ENCODE measurements around the gene IL18.

DNA sequence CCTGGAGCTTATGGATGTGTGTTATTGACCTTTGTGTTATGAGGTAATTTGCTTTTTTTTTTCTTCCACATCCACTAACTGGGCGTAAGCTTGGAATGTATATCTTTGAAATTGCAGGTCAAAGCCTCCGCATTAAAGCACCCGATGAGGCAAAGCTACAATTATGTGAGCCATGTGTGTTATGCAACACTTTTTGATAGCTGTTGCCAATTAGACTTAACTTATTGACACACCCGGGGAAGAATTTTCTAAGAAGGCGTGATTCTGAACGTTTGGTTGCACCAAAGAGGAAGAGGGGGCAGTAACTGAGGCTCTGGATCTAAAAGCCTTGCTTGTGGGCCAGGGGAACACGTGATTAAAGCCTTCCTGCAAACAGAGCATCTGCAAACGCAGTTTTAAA lies 2.7 kb upstream of the IL18 start:
- TF ChIP-seq POLR2A (IDR thresholded peaks at IDR 0.05): no peak
- TF ChIP-seq, protein P1, sequence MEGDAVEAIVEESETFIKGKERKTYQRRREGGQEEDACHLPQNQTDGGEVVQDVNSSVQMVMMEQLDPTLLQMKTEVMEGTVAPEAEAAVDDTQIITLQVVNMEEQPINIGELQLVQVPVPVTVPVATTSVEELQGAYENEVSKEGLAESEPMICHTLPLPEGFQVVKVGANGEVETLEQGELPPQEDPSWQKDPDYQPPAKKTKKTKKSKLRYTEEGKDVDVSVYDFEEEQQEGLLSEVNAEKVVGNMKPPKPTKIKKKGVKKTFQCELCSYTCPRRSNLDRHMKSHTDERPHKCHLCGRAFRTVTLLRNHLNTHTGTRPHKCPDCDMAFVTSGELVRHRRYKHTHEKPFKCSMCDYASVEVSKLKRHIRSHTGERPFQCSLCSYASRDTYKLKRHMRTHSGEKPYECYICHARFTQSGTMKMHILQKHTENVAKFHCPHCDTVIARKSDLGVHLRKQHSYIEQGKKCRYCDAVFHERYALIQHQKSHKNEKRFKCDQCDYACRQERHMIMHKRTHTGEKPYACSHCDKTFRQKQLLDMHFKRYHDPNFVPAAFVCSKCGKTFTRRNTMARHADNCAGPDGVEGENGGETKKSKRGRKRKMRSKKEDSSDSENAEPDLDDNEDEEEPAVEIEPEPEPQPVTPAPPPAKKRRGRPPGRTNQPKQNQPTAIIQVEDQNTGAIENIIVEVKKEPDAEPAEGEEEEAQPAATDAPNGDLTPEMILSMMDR (IDR thresholded peaks at IDR 0.05): no peak

Data from thyroid gland (tissue), 4 donors.